H9 (cell line): ENCODE results near the gene C17orf113. TPM values are rescaled to one million over a fixed set of nuclear protein-coding genes. Genes with fewer than 3 reads are reported as not detected.

Experiments used
- DNase-seq: peaks from one replicate; pipeline ENCODE4 v3.0.0-alpha.2; 2017
- H2AFZ ChIP-seq: one replicate; pipeline ENCODE4 v1.6.1; 2013; ENCODE audit warnings: mild to moderate bottlenecking, low read length, control low read depth, moderate library complexity
- H2AK5ac ChIP-seq: 2 replicates; pipeline ENCODE4 v1.6.1; 2013; ENCODE audit warnings: low read length, control low read depth, mixed read lengths; ENCODE audit not compliant: insufficient read length
- H2BK120ac ChIP-seq: one replicate; pipeline ENCODE4 v1.6.1; 2013; ENCODE audit warnings: low read depth, mild to moderate bottlenecking, low read length, control low read depth, inconsistent platforms; ENCODE audit not compliant: poor library complexity, severe bottlenecking
- H2BK12ac ChIP-seq: 2 replicates; pipeline ENCODE4 v1.6.1; 2013; ENCODE audit warnings: low read length, control low read depth, mixed read lengths, low read depth; ENCODE audit not compliant: insufficient read length
- H2BK15ac ChIP-seq: 2 replicates; pipeline ENCODE4 v1.6.1; 2013; ENCODE audit warnings: low read depth, low read length, control low read depth
- H2BK20ac ChIP-seq: one replicate; pipeline ENCODE4 v1.6.1; 2013; ENCODE audit warnings: low read depth, mild to moderate bottlenecking, low read length, control low read depth, inconsistent platforms; ENCODE audit not compliant: poor library complexity, severe bottlenecking
- H2BK5ac ChIP-seq: 2 replicates; pipeline ENCODE4 v1.6.1; 2013; ENCODE audit warnings: low read length, control low read depth, mixed read lengths; ENCODE audit not compliant: insufficient read length
- H3K14ac ChIP-seq: 2 replicates; pipeline ENCODE4 v1.6.1; 2013; ENCODE audit warnings: low read length, control low read depth; ENCODE audit not compliant: insufficient read depth
- H3K18ac ChIP-seq: 2 replicates; pipeline ENCODE4 v1.6.1; 2013; ENCODE audit warnings: low read depth, mild to moderate bottlenecking, mixed read lengths, low read length, control low read depth; ENCODE audit not compliant: insufficient read length
- H3K23ac ChIP-seq: 2 replicates; pipeline ENCODE4 v1.6.1; 2013; ENCODE audit warnings: low read length, control low read depth, mixed read lengths, low read depth; ENCODE audit not compliant: insufficient read length
- H3K23me2 ChIP-seq: 2 replicates; pipeline ENCODE4 v1.6.1; 2013; ENCODE audit warnings: low read depth, mild to moderate bottlenecking, mixed read lengths, low read length, control low read depth; ENCODE audit not compliant: insufficient read length, poor library complexity, severe bottlenecking
- H3K27ac ChIP-seq: 2 replicates; pipeline ENCODE4 v1.5.1; 2013; ENCODE audit warnings: low read length, control low read depth, mixed read lengths, low read depth; ENCODE audit not compliant: insufficient read length
- H3K27me3 ChIP-seq: 2 replicates; pipeline ENCODE4 v1.6.1; 2013; ENCODE audit warnings: low read length, control low read depth, inconsistent platforms; ENCODE audit not compliant: insufficient read depth
- H3K4ac ChIP-seq: 2 replicates; pipeline ENCODE4 v1.6.1; 2013; ENCODE audit warnings: low read depth, mild to moderate bottlenecking, control low read depth, inconsistent platforms, low read length, moderate library complexity
- H3K4me1 ChIP-seq: 2 replicates; pipeline ENCODE4 v1.6.1; 2013; ENCODE audit warnings: low read length, control low read depth, inconsistent platforms; ENCODE audit not compliant: insufficient read depth
- H3K4me2 ChIP-seq: 2 replicates; pipeline ENCODE4 v1.6.1; 2013; ENCODE audit warnings: low read length, control low read depth, mixed read lengths; ENCODE audit not compliant: insufficient read length, insufficient read depth
- H3K56ac ChIP-seq: 2 replicates; pipeline ENCODE4 v1.6.1; 2013; ENCODE audit warnings: low read depth, mild to moderate bottlenecking, mixed read lengths, low read length, control low read depth; ENCODE audit not compliant: insufficient read length
- H3K79me1 ChIP-seq: 2 replicates; pipeline ENCODE4 v1.6.1; 2013; ENCODE audit warnings: low read depth, mild to moderate bottlenecking, moderate library complexity, low read length, control low read depth, inconsistent platforms; ENCODE audit not compliant: insufficient read depth, poor library complexity, severe bottlenecking
- H3K79me2 ChIP-seq: 2 replicates; pipeline ENCODE4 v1.6.1; 2013; ENCODE audit warnings: low read length, control low read depth, inconsistent platforms; ENCODE audit not compliant: insufficient read depth
- H3K9ac ChIP-seq: 2 replicates; pipeline ENCODE4 v1.6.1; 2013; ENCODE audit warnings: low read length, control low read depth, mixed read lengths; ENCODE audit not compliant: insufficient read length; ENCODE audit errors: extremely low read depth
- H3K9me3 ChIP-seq: one replicate; pipeline ENCODE4 v1.6.1; 2013; ENCODE audit warnings: low read depth, low read length, inconsistent platforms; ENCODE audit not compliant: control insufficient read depth
- H3T11ph ChIP-seq: one replicate; pipeline ENCODE4 v1.6.1; 2013; ENCODE audit warnings: mild to moderate bottlenecking, low read length, control low read depth, inconsistent platforms
- H4K20me1 ChIP-seq: one replicate; pipeline ENCODE4 v1.6.1; 2013; ENCODE audit not compliant: control insufficient read depth, insufficient read length, insufficient read depth
- H4K5ac ChIP-seq: 2 replicates; pipeline ENCODE4 v1.6.1; 2013; ENCODE audit warnings: low read depth, mild to moderate bottlenecking, mixed read lengths, low read length, control low read depth; ENCODE audit not compliant: insufficient read length
- H4K8ac ChIP-seq: replicated peaks from 2 replicates; pipeline ENCODE4 v1.6.1; 2013; ENCODE audit warnings: low read length, control low read depth, mixed read lengths, low read depth; ENCODE audit not compliant: insufficient read length
- H4K91ac ChIP-seq: 2 replicates; pipeline ENCODE4 v1.6.1; 2013; ENCODE audit warnings: low read depth, mild to moderate bottlenecking, moderate library complexity, mixed read lengths, low read length, control low read depth; ENCODE audit not compliant: insufficient read length
- H3K27ac Mint-ChIP-seq, 3 experiments: 2 replicates in 2 of 3; 3 replicates in 1 of 3; pipeline ENCODE4 v1.8.0; 2020 to 2021; ENCODE audit warnings: mixed read lengths in 3 of 3, mild to moderate bottlenecking in 1 of 3, moderate library complexity in 1 of 3
- H3K27me3 Mint-ChIP-seq: 2 replicates; pipeline ENCODE4 v1.8.0; 2021; ENCODE audit warnings: low read depth, mild to moderate bottlenecking, moderate library complexity, mixed read lengths
- H3K36me3 Mint-ChIP-seq, 3 experiments: 2 replicates in 2 of 3; 3 replicates in 1 of 3; pipeline ENCODE4 v1.8.0; 2020 to 2021; ENCODE audit warnings: low read depth in 3 of 3, mixed read lengths in 3 of 3; ENCODE audit not compliant: insufficient read depth in 1 of 3
- H3K4me1 Mint-ChIP-seq, 2 experiments: 2 replicates each; pipeline ENCODE4 v1.8.0; 2020; ENCODE audit warnings: mixed read lengths in 2 of 2
- H3K4me3 Mint-ChIP-seq, 2 experiments: 2 replicates in 1 of 2; 3 replicates in 1 of 2; pipeline ENCODE4 v1.8.0; 2020 to 2021; ENCODE audit warnings: mild to moderate bottlenecking in 2 of 2, mixed read lengths in 2 of 2, moderate library complexity in 1 of 2
- H3K9me3 Mint-ChIP-seq, 2 experiments: 2 replicates in 1 of 2; 3 replicates in 1 of 2; pipeline ENCODE4 v1.8.0; 2020; ENCODE audit warnings: mild to moderate bottlenecking in 2 of 2, mixed read lengths in 2 of 2, moderate library complexity in 1 of 2
- CTCF ChIP-seq: fragments of 200-600 bp; sonication (generic); conservative IDR thresholded peaks from 3 replicates; pipeline ENCODE4 v1.8.0; 2021; ENCODE audit warnings: antibody characterized with exemption, mild to moderate bottlenecking
- WGBS: extraction: QIAGEN DNeasy Blood & Tissue Kit; methylation state at CpG from one replicate; pipeline ENCODE4 v1.1.7; 2013; ENCODE audit warnings: missing lambda C conversion rate, low lambda C conversion rate, mixed read lengths; ENCODE audit not compliant: insufficient read length; ENCODE audit errors: extremely low coverage; 5-methylcytosine and 5-hydroxymethylcytosine counted together
- total RNA-seq: library from RNA; stranded (reverse); gene quantifications from 2 replicates; pipeline ENCODE4 v1.2.1, GENCODE V29; 2021

C17orf113 gene
- total RNA-seq, 1 experiment from 2014 or later: 1.0 TPM

GRCh38 chr17:42042598-42043319 is 7.6 kb downstream of the C17orf113 start:
- no peaks in the 10 kb centered on the region for H3K9me3 Mint-ChIP-seq
- Histone ChIP-seq H4K8ac (no peak overlapping the region), H2AK5ac (no peak overlapping the region), H2BK12ac (no peak overlapping the region), H3K4me1 (no peaks in the 10 kb centered on the region), H3K27me3 (no peaks in the 10 kb centered on the region), H2AFZ (no peak overlapping the region), H3K9me3 (no peaks in the 10 kb centered on the region), H2BK15ac (no peak overlapping the region), H4K91ac (no peak overlapping the region), H3K4ac (no peak overlapping the region), H3K18ac (no peak overlapping the region), H2BK20ac (no peak overlapping the region), H3K4me2 (no peak overlapping the region), H3K9ac (no peak overlapping the region), H3K56ac (no peak overlapping the region), H4K20me1 (no peaks in the 10 kb centered on the region), H2BK5ac (no peak overlapping the region), H4K5ac (no peak overlapping the region), H3K23ac (no peak overlapping the region), H3K79me1 (no peaks in the 10 kb centered on the region), H3K79me2 (no peaks in the 10 kb centered on the region), H2BK120ac (no peak overlapping the region), H3K27ac (no peak overlapping the region), H3K23me2 (no peaks in the 10 kb centered on the region), H3T11ph (no peak overlapping the region), H3K14ac (no peak overlapping the region; the same call in 1 of the 2 replicates)
- TF ChIP-seq CTCF: no peak
- no peak for DNase-seq
- no CpG with 5 or more reads among the region's 20 CpGs for WGBS
- no peak overlapping the region for H3K27ac Mint-ChIP-seq
- H3K27me3 Mint-ChIP-seq: no peaks in the 10 kb centered on the region; the same call in 1 of the 2 replicates
- no peak overlapping the region for H3K4me3 Mint-ChIP-seq
- peaks cover 11 to 23% of the 10 kb centered on the region in 2 experiments for H3K4me1 Mint-ChIP-seq
- no peaks in the 10 kb centered on the region for H3K36me3 Mint-ChIP-seq
